ENCODE results near the gene MRPL41. TPM values are rescaled to one million over a fixed set of nuclear protein-coding genes. Genes with fewer than 3 reads are reported as not detected.
A peak's percentile ranks its signal among the peaks of the same experiment; 100 is the strongest.

Gene MRPL41
- total and polyA plus RNA-seq, 2 donors from 2014 or later: 47.3 to 150 TPM

DNA sequence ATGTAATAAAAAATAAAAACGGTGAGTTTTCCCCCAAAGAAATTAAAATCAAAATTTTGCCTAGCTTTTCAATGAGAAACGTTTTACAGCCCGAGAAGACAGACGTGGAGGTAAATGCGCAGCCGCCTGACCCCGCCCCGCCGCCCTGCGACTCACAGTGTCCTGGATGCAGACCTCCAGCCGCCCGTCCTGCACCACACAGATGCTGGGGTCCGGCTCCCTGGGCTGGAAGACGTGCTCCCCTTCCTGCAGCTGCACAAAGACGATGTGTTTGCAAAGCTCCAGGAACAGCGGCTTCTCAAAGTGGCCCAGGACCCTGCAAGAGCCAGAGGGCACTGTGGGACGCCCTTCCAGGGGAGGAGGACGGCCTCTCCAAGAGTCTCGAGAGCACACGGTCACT lies 9.2 kb upstream of the MRPL41 start:
- no peak for FAIRE-seq
- no peaks in the 10 kb centered on the region for H3K27me3 ChIP-seq (ENCODE audit: control insufficient read depth, insufficient read depth, low read length)
- intact Hi-C loops (cut with DNase I): no loop called here
- TF ChIP-seq, protein P1, sequence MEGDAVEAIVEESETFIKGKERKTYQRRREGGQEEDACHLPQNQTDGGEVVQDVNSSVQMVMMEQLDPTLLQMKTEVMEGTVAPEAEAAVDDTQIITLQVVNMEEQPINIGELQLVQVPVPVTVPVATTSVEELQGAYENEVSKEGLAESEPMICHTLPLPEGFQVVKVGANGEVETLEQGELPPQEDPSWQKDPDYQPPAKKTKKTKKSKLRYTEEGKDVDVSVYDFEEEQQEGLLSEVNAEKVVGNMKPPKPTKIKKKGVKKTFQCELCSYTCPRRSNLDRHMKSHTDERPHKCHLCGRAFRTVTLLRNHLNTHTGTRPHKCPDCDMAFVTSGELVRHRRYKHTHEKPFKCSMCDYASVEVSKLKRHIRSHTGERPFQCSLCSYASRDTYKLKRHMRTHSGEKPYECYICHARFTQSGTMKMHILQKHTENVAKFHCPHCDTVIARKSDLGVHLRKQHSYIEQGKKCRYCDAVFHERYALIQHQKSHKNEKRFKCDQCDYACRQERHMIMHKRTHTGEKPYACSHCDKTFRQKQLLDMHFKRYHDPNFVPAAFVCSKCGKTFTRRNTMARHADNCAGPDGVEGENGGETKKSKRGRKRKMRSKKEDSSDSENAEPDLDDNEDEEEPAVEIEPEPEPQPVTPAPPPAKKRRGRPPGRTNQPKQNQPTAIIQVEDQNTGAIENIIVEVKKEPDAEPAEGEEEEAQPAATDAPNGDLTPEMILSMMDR (IDR thresholded peaks at IDR 0.05; ENCODE audit: borderline replicate concordance, extremely low read depth, insufficient read depth): no peak
- DNase-seq: peak in 1 of 5 donors; percentile 69
- no peaks in the 10 kb centered on the region for H3K36me3 ChIP-seq (ENCODE audit: control insufficient read depth in 2 of 3, insufficient read depth in 3 of 3, low read length in 3 of 3)
- no peak overlapping the region for H3K27ac ChIP-seq (ENCODE audit: low read depth in 2 of 2, low read length in 2 of 2)
- H3K9me3 ChIP-seq (ENCODE audit: control insufficient read depth in 2 of 3, insufficient read depth in 1 of 3, low read length in 3 of 3): no peaks in the 10 kb centered on the region
- H3K4me1 ChIP-seq (ENCODE audit: control insufficient read depth in 2 of 3, insufficient read depth in 2 of 3, low read depth in 1 of 3, low read length in 3 of 3): no peaks in the 10 kb centered on the region
- H3K9ac ChIP-seq (ENCODE audit: low read length in 3 of 3): no peak overlapping the region
- H3K4me3 ChIP-seq (ENCODE audit: low read length in 3 of 3): no peak overlapping the region

DNA sequence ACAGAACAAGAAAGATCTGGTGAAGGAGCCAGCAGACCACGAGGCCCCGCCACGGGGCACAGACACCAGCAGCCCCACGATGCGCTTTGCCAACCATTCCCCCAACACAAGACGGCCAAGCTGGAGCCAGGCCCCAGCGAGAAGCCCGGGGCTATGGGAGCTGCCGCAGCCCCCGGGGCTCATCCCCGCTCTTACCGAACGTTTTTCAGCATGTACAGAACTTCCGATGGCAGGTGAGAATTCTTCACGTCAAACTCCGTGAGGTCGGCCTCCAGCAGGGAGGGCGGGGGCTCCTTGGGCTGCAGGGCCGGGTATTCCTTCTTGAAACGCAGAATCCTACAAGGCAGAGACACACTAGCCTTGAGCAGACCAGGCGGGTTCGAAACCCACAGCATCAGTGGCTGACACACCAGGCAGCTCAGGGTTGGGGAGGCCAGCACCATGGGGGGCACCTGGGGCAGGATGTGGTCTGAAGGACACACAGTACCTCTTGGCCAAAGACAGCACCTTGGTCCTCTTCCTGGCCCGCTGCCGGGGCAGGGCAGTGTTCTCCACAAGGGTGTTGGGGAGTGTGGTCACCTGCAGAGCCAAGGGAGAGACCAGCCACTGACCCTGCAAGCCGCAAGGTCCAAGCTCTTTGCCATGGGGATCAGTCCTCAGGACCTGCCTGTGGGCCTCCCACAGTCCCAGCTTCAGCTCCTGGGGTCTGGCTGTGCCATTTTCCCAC lies 8.3 kb upstream of the MRPL41 start:
- Histone ChIP-seq H3K9ac (ENCODE audit: low read length in 3 of 3) (no peak overlapping the region), H3K36me3 (ENCODE audit: control insufficient read depth in 2 of 3, insufficient read depth in 3 of 3, low read length in 3 of 3) (no peaks in the 10 kb centered on the region)

DNA sequence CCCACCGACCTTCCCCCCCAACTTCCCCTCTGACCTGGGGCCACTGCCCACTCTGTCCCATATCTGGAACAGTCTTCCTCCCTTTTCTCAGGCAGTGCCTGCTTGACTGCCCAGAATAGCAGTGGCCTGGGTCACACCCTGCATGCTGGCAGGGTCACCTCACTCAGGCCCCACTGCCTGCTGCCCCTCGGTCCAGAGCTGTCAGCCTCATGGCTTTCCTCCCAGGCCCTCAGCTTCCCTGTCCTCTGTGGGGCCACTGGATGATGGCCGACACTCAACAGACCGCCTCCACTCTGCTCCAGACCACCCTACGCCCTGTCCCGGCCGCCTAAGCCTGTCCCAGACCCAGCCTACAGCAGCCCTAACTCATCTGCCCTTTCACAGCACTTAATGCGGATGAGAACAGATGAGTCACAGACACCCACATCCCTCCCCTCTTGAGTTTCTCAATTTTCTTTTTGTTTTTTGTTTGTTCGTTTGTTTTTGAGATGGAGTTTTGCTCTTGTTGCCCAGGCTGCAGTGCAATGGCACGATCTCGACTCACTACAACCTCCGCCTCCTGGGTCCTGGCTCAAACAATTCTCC lies 7.4 kb upstream of the MRPL41 start:
- Histone ChIP-seq H3K9me3 (ENCODE audit: control insufficient read depth in 2 of 3, insufficient read depth in 1 of 3, low read length in 3 of 3) (no peaks in the 10 kb centered on the region), H3K36me3 (ENCODE audit: control insufficient read depth in 2 of 3, insufficient read depth in 3 of 3, low read length in 3 of 3) (no peaks in the 10 kb centered on the region), H3K9ac (ENCODE audit: low read length in 3 of 3) (no peak overlapping the region), H3K27me3 (ENCODE audit: control insufficient read depth, insufficient read depth, low read length) (no peaks in the 10 kb centered on the region), H3K4me1 (ENCODE audit: control insufficient read depth in 2 of 3, insufficient read depth in 2 of 3, low read depth in 1 of 3, low read length in 3 of 3) (no peaks in the 10 kb centered on the region), H3K27ac (ENCODE audit: low read depth in 2 of 2, low read length in 2 of 2) (no peak overlapping the region), H3K4me3 (ENCODE audit: low read length in 3 of 3) (no peak overlapping the region)
- TF ChIP-seq, protein P1 (IDR thresholded peaks at IDR 0.05; ENCODE audit: borderline replicate concordance, extremely low read depth, insufficient read depth): no peak
- FAIRE-seq (no peak), DNase-seq (no peak)
- intact Hi-C loops (cut with DNase I): no loop called here

More for the DNA sequence above, 8.3 kb upstream of the MRPL41 start:
- intact Hi-C loops (cut with DNase I): no loop called here
- no peaks in the 10 kb centered on the region for H3K27me3 ChIP-seq (ENCODE audit: control insufficient read depth, insufficient read depth, low read length)
- no peaks in the 10 kb centered on the region for H3K4me1 ChIP-seq (ENCODE audit: control insufficient read depth in 2 of 3, insufficient read depth in 2 of 3, low read depth in 1 of 3, low read length in 3 of 3)
- no peak overlapping the region for H3K27ac ChIP-seq (ENCODE audit: low read depth in 2 of 2, low read length in 2 of 2)
- H3K4me3 ChIP-seq (ENCODE audit: low read length in 3 of 3): no peak overlapping the region
- H3K9me3 ChIP-seq (ENCODE audit: control insufficient read depth in 2 of 3, insufficient read depth in 1 of 3, low read length in 3 of 3): no peaks in the 10 kb centered on the region
- FAIRE-seq (no peak), DNase-seq (peak in 1 of 5 donors; percentile 63)
- TF ChIP-seq, protein P1 (IDR thresholded peaks at IDR 0.05; ENCODE audit: borderline replicate concordance, extremely low read depth, insufficient read depth): no peak

All from kidney (tissue), 14 donors.